ENCODE results near the gene KIF3B.
"Not testable (repeated sequence)": the region's sequence is repeated elsewhere in the genome, so short reads cannot be mapped to it uniquely, and the experiment has no call there.

Gene KIF3B

DNA sequence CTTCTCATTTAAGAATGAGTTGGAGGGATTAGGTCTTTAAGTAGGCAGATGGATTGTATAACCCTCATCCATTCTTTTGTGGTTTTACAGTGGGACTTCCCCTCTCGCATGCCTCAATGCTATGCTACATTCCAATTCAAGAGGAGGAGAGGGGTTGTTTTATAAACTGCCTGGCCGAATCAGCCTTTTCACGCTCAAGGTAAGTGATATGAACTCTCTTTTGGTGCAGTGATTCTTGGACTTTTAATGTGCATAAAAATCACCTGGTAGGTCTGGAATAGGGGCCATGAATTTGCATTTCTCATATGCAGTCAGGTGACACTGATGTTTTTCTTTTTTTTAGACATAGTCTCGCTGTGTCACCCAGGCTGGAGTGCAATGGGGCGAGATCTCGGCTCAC lies 91.5 kb downstream of the KIF3B start:
- TF ChIP-seq, protein P1, sequence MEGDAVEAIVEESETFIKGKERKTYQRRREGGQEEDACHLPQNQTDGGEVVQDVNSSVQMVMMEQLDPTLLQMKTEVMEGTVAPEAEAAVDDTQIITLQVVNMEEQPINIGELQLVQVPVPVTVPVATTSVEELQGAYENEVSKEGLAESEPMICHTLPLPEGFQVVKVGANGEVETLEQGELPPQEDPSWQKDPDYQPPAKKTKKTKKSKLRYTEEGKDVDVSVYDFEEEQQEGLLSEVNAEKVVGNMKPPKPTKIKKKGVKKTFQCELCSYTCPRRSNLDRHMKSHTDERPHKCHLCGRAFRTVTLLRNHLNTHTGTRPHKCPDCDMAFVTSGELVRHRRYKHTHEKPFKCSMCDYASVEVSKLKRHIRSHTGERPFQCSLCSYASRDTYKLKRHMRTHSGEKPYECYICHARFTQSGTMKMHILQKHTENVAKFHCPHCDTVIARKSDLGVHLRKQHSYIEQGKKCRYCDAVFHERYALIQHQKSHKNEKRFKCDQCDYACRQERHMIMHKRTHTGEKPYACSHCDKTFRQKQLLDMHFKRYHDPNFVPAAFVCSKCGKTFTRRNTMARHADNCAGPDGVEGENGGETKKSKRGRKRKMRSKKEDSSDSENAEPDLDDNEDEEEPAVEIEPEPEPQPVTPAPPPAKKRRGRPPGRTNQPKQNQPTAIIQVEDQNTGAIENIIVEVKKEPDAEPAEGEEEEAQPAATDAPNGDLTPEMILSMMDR (IDR thresholded peaks at IDR 0.05; ENCODE audit: control insufficient read depth, extremely low read depth, insufficient read depth): no peak
- H3K4me3 ChIP-seq (ENCODE audit: low read depth, low read length): no peak overlapping the region
- DNase-seq (ENCODE audit: low read depth): no peak

DNA sequence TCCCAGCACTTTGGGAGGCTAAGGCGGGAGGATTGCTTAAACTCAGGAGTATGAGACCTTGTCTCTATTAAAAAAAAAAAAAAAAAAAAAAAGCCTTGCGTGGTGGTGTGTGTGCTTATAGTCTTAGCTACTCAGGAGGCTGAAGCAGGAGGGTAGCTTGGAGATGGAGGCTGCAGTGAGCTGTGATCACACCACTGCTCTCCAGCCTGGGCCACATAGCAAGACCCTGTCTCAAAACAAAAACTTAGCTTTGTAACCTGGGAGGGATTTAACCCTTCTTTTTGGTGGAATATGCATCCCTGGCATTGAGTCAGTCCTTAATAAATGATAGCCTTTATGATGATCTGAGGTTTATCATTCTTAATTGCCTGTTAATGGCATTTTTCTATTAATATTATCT lies 93.4 kb downstream of the KIF3B start:
- DNase-seq (ENCODE audit: low read depth): no peak
- H3K4me3 ChIP-seq (ENCODE audit: low read depth, low read length): 0 out of 2 replicates have a peak overlapping the region, but pooled peaks have one; percentile 16
- TF ChIP-seq, protein P1 (IDR thresholded peaks at IDR 0.05; ENCODE audit: control insufficient read depth, extremely low read depth, insufficient read depth): no peak

DNA sequence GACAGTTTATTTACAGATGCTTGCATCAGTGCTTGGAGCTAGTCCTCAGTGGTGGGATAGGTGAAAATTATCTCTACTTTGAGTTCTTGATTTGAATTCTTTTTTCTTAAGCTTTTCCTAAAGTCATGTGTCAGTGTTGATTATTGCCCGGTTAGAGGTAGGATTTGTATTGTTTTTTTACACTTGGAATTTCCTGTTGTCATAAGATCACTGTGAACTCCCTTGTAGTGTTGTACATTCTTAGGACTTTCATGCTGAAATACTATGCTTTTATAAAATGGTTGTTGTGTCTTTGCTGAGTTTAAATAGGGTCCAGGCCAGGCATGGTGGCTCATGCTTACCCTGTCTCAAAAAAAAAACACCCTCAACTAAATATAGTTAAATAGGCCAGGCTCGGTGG lies 101.0 kb downstream of the KIF3B start:
- TF ChIP-seq, protein P1 (IDR thresholded peaks at IDR 0.05; ENCODE audit: control insufficient read depth, extremely low read depth, insufficient read depth): no peak
- DNase-seq (ENCODE audit: low read depth): no peak
- no peak overlapping the region for H3K4me3 ChIP-seq (ENCODE audit: low read depth, low read length)

DNA sequence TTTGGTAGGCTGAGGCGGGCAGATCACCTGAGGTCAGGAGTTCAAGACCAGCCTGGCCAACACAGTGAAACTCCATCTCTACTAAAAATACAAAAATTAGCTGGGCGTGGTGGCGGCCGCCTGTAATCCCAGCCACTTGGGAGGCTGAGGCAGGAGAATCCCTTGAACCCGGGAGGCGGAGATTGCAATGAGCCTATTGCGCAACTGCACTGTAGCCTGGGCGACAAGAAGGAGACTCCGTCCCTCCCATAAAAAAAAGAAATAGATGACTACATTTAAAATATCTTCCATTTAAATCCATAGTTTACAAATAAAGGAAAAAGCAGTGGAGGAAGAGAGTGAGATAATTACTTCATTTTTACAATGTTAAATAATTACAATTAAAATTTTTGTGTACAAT lies 102.6 kb downstream of the KIF3B start:
- not testable (repeated sequence) for DNase-seq (ENCODE audit: low read depth); H3K4me3 ChIP-seq (ENCODE audit: low read depth, low read length)

DNA sequence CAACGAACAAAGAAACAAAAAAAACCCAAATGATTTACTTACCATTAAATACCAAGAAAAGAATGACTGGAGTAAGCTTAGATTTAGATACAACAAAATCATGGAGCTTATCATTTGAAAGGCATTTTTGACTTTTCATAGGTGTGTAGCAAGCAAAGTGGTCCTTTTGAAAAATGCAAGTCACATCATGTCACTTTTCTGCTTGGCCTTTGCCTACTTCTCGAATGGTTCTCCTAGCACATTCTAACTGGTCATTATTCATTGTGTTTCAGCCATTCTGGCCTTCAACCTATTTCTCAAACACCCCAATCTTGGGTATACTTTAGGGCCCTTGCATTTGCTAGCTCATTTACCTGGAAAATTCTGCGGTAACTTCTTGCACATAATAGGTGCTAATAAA lies 103.3 kb downstream of the KIF3B start:
- H3K4me3 ChIP-seq (ENCODE audit: low read depth, low read length): no peak overlapping the region
- DNase-seq (ENCODE audit: low read depth): no peak
- TF ChIP-seq, protein P1 (IDR thresholded peaks at IDR 0.05; ENCODE audit: control insufficient read depth, extremely low read depth, insufficient read depth): no peak

DNA sequence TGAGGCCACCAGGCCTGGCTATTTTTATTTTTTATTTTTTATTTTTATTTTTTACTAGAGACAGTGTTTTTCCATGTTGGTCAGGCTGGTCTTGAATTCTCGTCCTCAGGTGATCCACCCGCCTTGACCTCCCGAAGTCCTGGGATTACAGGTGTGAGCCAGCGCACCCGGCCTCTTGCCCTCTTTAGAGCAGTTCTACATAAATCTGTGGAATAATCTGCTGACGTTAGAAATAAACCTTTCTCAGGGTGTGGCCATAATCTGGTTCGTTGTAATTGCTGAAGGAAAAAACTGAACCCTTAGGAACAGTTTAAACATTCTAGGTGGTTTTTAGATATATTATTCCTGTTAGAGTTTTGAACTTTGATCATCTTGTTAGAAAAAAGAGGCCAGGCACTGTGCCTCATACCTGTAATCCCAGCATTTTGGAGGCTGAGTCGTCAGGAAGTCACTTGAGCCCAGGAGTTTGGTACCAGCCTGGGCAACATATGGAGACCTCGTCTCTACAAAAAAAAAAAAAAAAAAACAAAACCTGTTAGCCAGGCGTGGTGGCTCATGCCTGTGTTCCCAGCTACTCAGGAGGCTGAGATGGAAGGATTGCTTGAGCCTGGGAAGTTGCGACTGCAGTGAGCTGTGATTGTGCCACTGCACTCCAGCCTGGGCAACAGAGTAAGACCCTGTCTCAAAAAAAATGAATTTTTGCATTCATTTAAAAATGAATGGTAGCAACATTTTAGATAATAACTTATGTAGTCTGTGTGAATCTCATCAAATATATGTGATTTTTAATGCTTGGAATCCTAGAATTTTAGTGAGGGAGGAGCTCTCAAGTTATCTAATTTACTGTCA lies 104.9 kb downstream of the KIF3B start:
- DNase-seq (ENCODE audit: low read depth): no peak
- TF ChIP-seq, protein P1 (IDR thresholded peaks at IDR 0.05; ENCODE audit: control insufficient read depth, extremely low read depth, insufficient read depth): no peak
- H3K4me3 ChIP-seq (ENCODE audit: low read depth, low read length): no peak overlapping the region

DNA sequence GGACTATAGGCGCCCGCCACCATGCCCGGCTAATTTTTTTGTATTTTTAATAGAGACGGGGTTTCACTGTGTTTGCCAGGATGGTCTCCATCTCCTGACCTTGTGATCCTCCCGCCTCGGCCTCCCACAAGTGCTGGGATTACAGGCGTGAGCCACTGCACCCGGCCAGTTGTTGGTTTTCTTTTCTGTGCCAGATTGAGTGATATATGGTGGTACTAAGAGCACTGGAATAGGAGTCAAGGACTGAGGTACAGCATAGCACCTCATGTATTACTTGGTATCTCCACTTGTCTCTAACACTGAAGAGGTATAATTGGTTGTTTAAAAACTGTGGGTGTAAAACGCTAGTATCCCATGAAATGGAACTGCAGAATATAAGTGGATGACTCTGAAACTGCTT lies 106.0 kb downstream of the KIF3B start:
- H3K4me3 ChIP-seq (ENCODE audit: low read depth, low read length); DNase-seq (ENCODE audit: low read depth): not testable (repeated sequence)
